ENCODE data around the gene ETFDH. TPM values are rescaled to one million over a fixed set of nuclear protein-coding genes. Genes with fewer than 3 reads are reported as not detected.
"Not testable (repeated sequence)": the region's sequence is repeated elsewhere in the genome, so short reads cannot be mapped to it uniquely, and the experiment has no call there.

Gene ETFDH
- total RNA-seq (2014; rRNA removed; shearing (Covaris generic)): 11.1 and 12.4 TPM in 2 replicates

- Histone ChIP-seq H3K4me3 (ENCODE audit: insufficient read depth, low read depth, low read length) (peak within 1 kb of the TSS; percentile 89), H3K27me3 (ENCODE audit: control insufficient read depth, insufficient read depth, low read length) (no peaks in the 10 kb centered on the region), H3K36me3 (replicated peaks; ENCODE audit: control insufficient read depth, insufficient read depth, low read length) (peaks cover 1% of the 10 kb centered on the region; the same call in 1 of the 2 replicates)
- DNase-seq: peak; percentile 93
Observed at GRCh38 chr4:158671915-158672806, at the start of gene ETFDH. TSS of gene ETFDH (plus strand) at chr4:158672296. CDS start at chr4:158672457, 161 bp downstream.

- Histone ChIP-seq H3K36me3 (replicated peaks; ENCODE audit: control insufficient read depth, insufficient read depth, low read length) (no peaks in the 10 kb centered on the region), H3K4me3 (ENCODE audit: insufficient read depth, low read depth, low read length) (no peak overlapping the region), H3K27me3 (ENCODE audit: control insufficient read depth, insufficient read depth, low read length) (no peaks in the 10 kb centered on the region)
- DNase-seq: peak; percentile 16
Observed at GRCh38 chr4:158624889-158625478, 47.1 kb upstream of the ETFDH start.

GRCh38 chr4:158625544-158625943 lies 46.6 kb upstream of the ETFDH start:
- Histone ChIP-seq H3K4me3 (ENCODE audit: insufficient read depth, low read depth, low read length) (no peak overlapping the region), H3K27me3 (ENCODE audit: control insufficient read depth, insufficient read depth, low read length) (no peaks in the 10 kb centered on the region), H3K36me3 (replicated peaks; ENCODE audit: control insufficient read depth, insufficient read depth, low read length) (no peaks in the 10 kb centered on the region)
- DNase-seq: no peak

- no peaks in the 10 kb centered on the region for H3K27me3 ChIP-seq (ENCODE audit: control insufficient read depth, insufficient read depth, low read length)
- H3K4me3 ChIP-seq (ENCODE audit: insufficient read depth, low read depth, low read length): no peak overlapping the region
- no peak for DNase-seq
Observed at GRCh38 chr4:158630893-158631292, 41.2 kb upstream of the ETFDH start.

GRCh38 chr4:158636619-158637018 lies 35.5 kb upstream of the ETFDH start:
- Histone ChIP-seq H3K4me3 (ENCODE audit: insufficient read depth, low read depth, low read length) (no peak overlapping the region), H3K36me3 (replicated peaks; ENCODE audit: control insufficient read depth, insufficient read depth, low read length) (no peaks in the 10 kb centered on the region), H3K27me3 (ENCODE audit: control insufficient read depth, insufficient read depth, low read length) (no peaks in the 10 kb centered on the region)
- DNase-seq: no peak

More at GRCh38 chr4:158630893-158631292, 41.2 kb upstream of the ETFDH start:
- no peaks in the 10 kb centered on the region for H3K36me3 ChIP-seq (replicated peaks; ENCODE audit: control insufficient read depth, insufficient read depth, low read length)

- Histone ChIP-seq H3K27me3 (ENCODE audit: control insufficient read depth, insufficient read depth, low read length) (no peaks in the 10 kb centered on the region), H3K36me3 (replicated peaks; ENCODE audit: control insufficient read depth, insufficient read depth, low read length) (no peaks in the 10 kb centered on the region), H3K4me3 (ENCODE audit: insufficient read depth, low read depth, low read length) (no peak overlapping the region)
- DNase-seq: no peak
Observed at GRCh38 chr4:158644356-158644755, 27.7 kb upstream of the ETFDH start.

GRCh38 chr4:158644760-158645159 lies 27.3 kb upstream of the ETFDH start:
- Histone ChIP-seq H3K4me3 (ENCODE audit: insufficient read depth, low read depth, low read length) (no peak overlapping the region), H3K27me3 (ENCODE audit: control insufficient read depth, insufficient read depth, low read length) (no peaks in the 10 kb centered on the region), H3K36me3 (replicated peaks; ENCODE audit: control insufficient read depth, insufficient read depth, low read length) (no peaks in the 10 kb centered on the region)
- no peak for DNase-seq

- no peaks in the 10 kb centered on the region for H3K36me3 ChIP-seq (replicated peaks; ENCODE audit: control insufficient read depth, insufficient read depth, low read length)
- H3K4me3 ChIP-seq (ENCODE audit: insufficient read depth, low read depth, low read length): no peak overlapping the region
- H3K27me3 ChIP-seq (ENCODE audit: control insufficient read depth, insufficient read depth, low read length): no peaks in the 10 kb centered on the region
- no peak for DNase-seq
Observed at GRCh38 chr4:158649111-158649680, 22.9 kb upstream of the ETFDH start.

- no peaks in the 10 kb centered on the region for H3K36me3 ChIP-seq (replicated peaks; ENCODE audit: control insufficient read depth, insufficient read depth, low read length)
- H3K27me3 ChIP-seq (ENCODE audit: control insufficient read depth, insufficient read depth, low read length): no peaks in the 10 kb centered on the region
- no peak for DNase-seq
- H3K4me3 ChIP-seq (ENCODE audit: insufficient read depth, low read depth, low read length): no peak overlapping the region
Observed at GRCh38 chr4:158652920-158653319, 19.2 kb upstream of the ETFDH start.

GRCh38 chr4:158656439-158656838 lies 15.7 kb upstream of the ETFDH start:
- H3K36me3 ChIP-seq (replicated peaks; ENCODE audit: control insufficient read depth, insufficient read depth, low read length): no peaks in the 10 kb centered on the region
- no peak overlapping the region for H3K4me3 ChIP-seq (ENCODE audit: insufficient read depth, low read depth, low read length)
- peak; percentile 44 for DNase-seq
- H3K27me3 ChIP-seq (ENCODE audit: control insufficient read depth, insufficient read depth, low read length): no peaks in the 10 kb centered on the region

- Histone ChIP-seq H3K36me3 (replicated peaks; ENCODE audit: control insufficient read depth, insufficient read depth, low read length) (no peaks in the 10 kb centered on the region), H3K4me3 (ENCODE audit: insufficient read depth, low read depth, low read length) (no peak overlapping the region), H3K27me3 (ENCODE audit: control insufficient read depth, insufficient read depth, low read length) (no peaks in the 10 kb centered on the region)
- no peak for DNase-seq
Observed at GRCh38 chr4:158657291-158657690, 14.8 kb upstream of the ETFDH start.

GRCh38 chr4:158663255-158663654 lies 8.8 kb upstream of the ETFDH start:
- H3K4me3 ChIP-seq (ENCODE audit: insufficient read depth, low read depth, low read length); H3K36me3 ChIP-seq (replicated peaks; ENCODE audit: control insufficient read depth, insufficient read depth, low read length); DNase-seq; H3K27me3 ChIP-seq (ENCODE audit: control insufficient read depth, insufficient read depth, low read length): not testable (repeated sequence)

- H3K4me3 ChIP-seq (ENCODE audit: insufficient read depth, low read depth, low read length); H3K36me3 ChIP-seq (replicated peaks; ENCODE audit: control insufficient read depth, insufficient read depth, low read length); DNase-seq; H3K27me3 ChIP-seq (ENCODE audit: control insufficient read depth, insufficient read depth, low read length): not testable (repeated sequence)
Observed at GRCh38 chr4:158663707-158664625, 8.1 kb upstream of the ETFDH start.

- no peak for DNase-seq
- no peaks in the 10 kb centered on the region for H3K27me3 ChIP-seq (ENCODE audit: control insufficient read depth, insufficient read depth, low read length)
- H3K4me3 ChIP-seq (ENCODE audit: insufficient read depth, low read depth, low read length): no peak overlapping the region
- peaks cover 1% of the 10 kb centered on the region; the same call in 1 of the 2 replicates for H3K36me3 ChIP-seq (replicated peaks; ENCODE audit: control insufficient read depth, insufficient read depth, low read length)
Observed at GRCh38 chr4:158664806-158665205, 7.3 kb upstream of the ETFDH start.

Data from H7 (cell line).